GM12874 (cell line): ENCODE measurements around the gene GP1BB.

Source experiments
- TF ChIP-seq, protein P1 (sequence below): IDR thresholded peaks from 2 replicates; pipeline ENCODE4 v1.5.1; 2011; ENCODE audit warnings: low read depth, mild to moderate bottlenecking, control low read depth, low read length, moderate library complexity; ENCODE audit not compliant: insufficient read depth

Gene GP1BB

DNA sequence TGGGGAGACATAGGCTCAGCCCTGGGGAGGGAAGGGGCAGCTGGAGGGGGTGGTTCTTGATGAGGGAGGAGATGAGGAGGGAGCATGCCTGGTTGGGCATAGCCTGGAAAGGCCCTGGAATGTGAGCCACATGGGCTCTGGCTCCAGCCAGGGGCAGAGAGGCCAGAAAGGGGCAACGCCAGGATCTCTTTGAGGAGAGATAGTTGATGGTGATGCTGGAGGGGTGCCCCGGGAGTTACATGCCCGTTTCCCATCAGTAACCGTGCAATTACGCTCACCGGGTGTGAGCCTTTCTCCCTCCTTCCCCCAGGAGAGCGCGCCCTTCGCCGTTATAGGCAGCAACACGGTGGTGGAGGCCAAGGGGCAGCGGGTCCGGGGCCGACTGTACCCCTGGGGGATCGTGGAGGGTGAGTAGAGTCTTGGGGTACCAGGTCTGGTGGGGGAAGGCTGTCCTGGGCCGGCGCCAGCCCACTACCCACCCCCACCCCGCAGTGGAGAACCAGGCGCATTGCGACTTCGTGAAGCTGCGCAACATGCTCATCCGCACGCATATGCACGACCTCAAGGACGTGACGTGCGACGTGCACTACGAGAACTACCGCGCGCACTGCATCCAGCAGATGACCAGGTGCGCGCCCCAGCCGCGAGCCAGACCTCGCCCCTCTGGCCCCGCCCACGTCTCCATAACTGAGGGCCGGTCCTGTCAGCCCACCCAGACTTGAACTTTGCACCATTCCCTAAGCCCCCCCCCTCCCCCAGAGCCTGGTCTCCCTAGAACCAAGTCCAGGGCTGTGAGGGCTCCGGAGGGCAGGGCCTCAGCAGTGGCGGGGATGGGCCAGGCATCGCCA lies 1.8 kb upstream of the GP1BB start:
- TF ChIP-seq, protein P1, sequence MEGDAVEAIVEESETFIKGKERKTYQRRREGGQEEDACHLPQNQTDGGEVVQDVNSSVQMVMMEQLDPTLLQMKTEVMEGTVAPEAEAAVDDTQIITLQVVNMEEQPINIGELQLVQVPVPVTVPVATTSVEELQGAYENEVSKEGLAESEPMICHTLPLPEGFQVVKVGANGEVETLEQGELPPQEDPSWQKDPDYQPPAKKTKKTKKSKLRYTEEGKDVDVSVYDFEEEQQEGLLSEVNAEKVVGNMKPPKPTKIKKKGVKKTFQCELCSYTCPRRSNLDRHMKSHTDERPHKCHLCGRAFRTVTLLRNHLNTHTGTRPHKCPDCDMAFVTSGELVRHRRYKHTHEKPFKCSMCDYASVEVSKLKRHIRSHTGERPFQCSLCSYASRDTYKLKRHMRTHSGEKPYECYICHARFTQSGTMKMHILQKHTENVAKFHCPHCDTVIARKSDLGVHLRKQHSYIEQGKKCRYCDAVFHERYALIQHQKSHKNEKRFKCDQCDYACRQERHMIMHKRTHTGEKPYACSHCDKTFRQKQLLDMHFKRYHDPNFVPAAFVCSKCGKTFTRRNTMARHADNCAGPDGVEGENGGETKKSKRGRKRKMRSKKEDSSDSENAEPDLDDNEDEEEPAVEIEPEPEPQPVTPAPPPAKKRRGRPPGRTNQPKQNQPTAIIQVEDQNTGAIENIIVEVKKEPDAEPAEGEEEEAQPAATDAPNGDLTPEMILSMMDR: no peak

DNA sequence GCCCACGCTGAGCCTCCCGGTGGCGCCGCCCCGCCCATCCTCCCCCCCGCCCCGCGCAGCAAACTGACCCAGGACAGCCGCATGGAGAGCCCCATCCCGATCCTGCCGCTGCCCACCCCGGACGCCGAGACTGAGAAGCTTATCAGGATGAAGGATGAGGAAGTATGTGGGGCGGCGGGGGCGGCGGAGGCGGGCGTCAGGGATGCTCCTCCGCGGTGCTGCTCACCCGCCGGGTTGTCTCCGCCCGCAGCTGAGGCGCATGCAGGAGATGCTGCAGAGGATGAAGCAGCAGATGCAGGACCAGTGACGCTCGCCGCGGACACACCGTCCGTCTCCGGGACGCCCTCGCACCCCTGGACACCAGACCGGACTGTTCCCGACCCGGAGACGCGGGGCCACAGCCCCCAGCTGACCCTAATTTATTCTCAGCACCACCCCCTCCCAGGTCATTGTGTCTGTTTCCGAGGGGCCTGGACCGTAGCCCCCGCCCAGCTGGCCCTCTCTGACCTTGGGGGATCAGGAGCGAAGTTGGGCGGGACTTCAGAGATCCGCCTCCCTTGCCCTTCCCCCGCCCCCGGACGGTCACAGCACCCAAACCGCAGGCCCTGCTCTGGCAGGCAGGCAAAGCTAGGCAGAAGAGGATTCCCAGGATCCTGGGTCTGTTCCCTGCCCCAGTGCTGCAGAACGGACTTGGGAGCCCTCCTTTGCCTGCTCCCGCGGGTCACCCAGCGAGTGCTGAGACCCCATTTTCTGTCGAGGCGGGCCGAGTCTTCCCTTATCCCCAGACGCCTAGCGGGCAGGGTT lies 959 bp upstream of the GP1BB start:
- TF ChIP-seq, protein P1: no peak

GRCh38 chr22:19722982-19723231 lies 432 bp upstream of the GP1BB start:
- TF ChIP-seq, protein P1: no peak

DNA sequence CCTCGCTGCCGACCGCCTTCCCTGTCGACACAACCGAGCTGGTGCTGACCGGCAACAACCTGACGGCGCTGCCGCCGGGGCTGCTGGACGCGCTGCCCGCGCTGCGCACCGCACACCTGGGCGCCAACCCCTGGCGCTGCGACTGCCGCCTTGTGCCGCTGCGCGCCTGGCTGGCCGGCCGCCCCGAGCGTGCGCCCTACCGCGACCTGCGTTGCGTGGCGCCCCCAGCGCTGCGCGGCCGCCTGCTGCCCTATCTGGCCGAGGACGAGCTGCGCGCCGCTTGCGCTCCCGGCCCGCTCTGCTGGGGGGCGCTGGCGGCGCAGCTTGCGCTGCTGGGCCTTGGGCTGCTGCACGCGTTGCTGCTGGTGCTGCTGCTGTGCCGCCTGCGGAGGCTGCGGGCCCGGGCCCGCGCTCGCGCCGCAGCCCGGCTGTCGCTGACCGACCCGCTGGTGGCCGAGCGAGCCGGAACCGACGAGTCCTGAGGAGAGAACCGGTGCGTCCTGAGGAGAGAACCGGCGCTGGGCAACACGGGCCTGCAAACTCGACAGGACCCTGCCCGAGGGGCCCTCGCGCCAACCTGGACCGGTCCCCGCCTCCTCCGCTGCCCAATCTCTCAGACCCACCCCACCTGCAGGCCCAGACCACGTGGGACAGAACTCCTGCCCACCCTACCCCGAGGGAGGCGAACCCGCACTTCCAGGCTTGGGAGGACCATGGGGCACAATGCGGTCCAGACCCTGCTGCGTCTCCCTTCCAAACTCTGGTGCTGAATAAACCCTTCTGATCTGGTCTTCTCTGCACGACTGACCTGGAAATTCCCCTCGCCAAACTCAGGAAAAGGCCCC lies 866 bp downstream of the GP1BB start:
- TF ChIP-seq, protein P1: peak; percentile 44

- TF ChIP-seq, protein P1: no peak
Measured at GRCh38 chr22:19724927-19725661, 1.8 kb downstream of the GP1BB start.

DNA sequence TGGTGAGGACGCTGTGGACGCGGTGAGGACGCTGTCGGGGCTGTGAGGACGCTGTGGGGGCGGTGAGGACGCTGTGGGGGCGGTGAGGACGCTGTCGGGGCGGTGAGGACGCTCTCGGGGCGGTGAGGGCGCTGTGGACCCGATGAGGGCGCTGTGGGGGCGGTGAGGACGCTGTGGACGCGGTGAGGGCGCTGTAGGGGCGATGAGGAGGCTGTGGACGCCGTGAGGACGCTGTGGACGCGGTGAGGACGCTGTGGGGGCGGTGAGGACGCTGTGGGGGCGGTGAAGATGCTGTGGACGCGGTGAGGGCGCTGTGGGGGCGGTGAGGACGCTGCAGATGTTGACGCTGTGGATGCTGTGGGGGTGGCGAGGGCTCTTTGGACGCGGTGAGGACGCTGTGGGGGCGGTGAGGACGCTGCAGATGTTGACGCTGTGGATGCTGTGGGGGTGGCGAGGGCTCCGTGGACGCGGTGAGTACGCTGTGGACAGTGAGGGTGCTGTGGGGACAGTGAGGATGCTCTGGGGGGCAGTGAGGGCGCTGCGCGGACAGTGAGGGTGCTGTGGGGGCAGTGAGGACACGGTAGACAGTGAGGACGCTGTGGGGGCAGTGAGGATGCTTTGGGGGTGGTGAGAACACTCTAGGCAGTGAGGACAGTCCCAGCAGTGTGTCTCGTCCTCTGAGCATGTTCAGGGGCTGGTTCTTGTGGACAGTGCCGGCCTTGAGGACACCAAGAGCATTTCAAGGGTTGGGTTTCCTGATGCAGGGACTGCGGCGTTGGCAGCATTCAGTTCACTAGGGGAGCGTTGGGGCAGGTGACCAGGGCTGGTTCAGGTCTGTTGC lies 4.2 kb downstream of the GP1BB start:
- TF ChIP-seq, protein P1: no peak
